Fibroblast of the aortic adventitia (primary cell): ENCODE results near the gene CERS6. TPM values are rescaled to one million over a fixed set of nuclear protein-coding genes. Genes with fewer than 3 reads are reported as not detected.

ENCODE experiments used
- DNase-seq: peaks from one replicate; pipeline ENCODE4 v3.0.0-alpha.2; 2010; ENCODE audit warnings: low read depth
- H3K4me3 ChIP-seq: 2 replicates; pipeline ENCODE4 v1.5.1; 2011; ENCODE audit warnings: low read depth, mild to moderate bottlenecking, control low read depth, low read length, moderate library complexity
- total RNA-seq: library from RNA; depleted of rRNA; stranded (reverse); fragments of >200 nt; gene quantifications from 2 replicates; pipeline ENCODE4 v1.2.3, GENCODE V29; 2012; ENCODE audit warnings: low replicate concordance
- TF ChIP-seq, protein P1 (sequence below): IDR thresholded peaks from 2 replicates; pipeline ENCODE4 v1.5.1; 2011; ENCODE audit warnings: mild to moderate bottlenecking, low read length, control low read depth, inconsistent platforms; ENCODE audit not compliant: insufficient read depth

The CERS6 gene
- total RNA-seq, 1 donor, result 14.2 TPM

DNA sequence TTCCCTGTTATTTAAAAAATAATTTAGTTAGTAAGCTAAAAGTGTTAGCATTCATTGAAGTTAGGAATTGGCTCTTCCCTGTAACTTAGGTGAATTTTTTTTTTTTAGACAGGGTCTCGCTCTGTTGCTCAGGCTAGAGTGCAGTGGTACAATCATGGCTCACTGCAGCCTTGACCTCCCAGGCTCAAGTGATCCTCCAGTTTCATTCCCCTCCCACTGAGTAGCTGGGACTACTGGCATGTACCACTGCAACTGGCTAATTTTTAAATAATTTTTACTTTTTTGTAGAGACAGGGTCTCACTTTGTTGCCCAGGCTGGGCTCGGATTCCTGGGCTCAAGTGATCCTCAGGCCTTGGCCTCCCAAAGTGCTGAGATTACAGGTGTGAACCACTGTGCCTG, 66.4 kb downstream of the CERS6 start:
- no peak for DNase-seq
- H3K4me3 ChIP-seq, result no peak overlapping the region
- TF ChIP-seq, protein P1, sequence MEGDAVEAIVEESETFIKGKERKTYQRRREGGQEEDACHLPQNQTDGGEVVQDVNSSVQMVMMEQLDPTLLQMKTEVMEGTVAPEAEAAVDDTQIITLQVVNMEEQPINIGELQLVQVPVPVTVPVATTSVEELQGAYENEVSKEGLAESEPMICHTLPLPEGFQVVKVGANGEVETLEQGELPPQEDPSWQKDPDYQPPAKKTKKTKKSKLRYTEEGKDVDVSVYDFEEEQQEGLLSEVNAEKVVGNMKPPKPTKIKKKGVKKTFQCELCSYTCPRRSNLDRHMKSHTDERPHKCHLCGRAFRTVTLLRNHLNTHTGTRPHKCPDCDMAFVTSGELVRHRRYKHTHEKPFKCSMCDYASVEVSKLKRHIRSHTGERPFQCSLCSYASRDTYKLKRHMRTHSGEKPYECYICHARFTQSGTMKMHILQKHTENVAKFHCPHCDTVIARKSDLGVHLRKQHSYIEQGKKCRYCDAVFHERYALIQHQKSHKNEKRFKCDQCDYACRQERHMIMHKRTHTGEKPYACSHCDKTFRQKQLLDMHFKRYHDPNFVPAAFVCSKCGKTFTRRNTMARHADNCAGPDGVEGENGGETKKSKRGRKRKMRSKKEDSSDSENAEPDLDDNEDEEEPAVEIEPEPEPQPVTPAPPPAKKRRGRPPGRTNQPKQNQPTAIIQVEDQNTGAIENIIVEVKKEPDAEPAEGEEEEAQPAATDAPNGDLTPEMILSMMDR, result no peak

DNA sequence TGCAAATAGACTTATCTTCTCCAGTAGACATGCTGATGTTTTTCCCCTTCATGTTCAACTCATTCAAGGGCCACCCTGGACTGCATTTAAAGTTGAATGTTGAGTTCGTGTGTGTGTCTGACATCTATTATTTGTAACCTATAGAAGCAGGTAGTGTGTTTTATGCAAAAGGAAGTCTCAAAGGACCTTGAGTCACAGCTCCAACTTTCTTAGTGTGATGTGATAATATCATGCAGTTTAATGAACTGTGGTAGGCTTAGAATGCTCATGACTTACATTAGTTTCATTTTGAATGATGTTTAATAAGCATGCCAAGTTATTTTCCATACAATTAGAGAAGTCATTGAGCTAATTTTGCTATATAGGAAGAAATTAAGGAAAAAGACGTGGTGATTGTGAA, 67.9 kb downstream of the CERS6 start:
- no peak for DNase-seq
- TF ChIP-seq, protein P1, result no peak
- no peak overlapping the region for H3K4me3 ChIP-seq

DNA sequence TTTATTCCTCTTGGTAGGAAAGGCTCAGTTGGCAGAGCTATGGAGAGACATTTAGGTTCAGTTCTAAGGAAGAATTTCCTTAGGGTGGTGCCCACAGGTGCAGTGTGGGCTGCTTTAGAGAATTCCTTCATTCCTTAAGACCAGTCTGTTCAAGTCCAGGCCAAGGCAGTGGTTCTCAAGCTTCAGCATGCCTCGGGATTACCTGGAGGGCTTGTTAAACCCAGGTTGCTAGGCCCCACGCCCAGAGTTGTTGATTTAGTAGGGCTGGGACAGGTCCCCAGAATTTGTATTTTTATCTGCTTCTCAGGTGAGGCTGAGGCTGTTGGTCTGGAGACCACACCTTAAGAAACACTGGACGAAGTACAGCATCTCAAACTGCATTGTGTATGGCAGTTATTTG, 68.9 kb downstream of the CERS6 start:
- TF ChIP-seq, protein P1, result no peak
- no peak overlapping the region for H3K4me3 ChIP-seq
- DNase-seq, result no peak

DNA sequence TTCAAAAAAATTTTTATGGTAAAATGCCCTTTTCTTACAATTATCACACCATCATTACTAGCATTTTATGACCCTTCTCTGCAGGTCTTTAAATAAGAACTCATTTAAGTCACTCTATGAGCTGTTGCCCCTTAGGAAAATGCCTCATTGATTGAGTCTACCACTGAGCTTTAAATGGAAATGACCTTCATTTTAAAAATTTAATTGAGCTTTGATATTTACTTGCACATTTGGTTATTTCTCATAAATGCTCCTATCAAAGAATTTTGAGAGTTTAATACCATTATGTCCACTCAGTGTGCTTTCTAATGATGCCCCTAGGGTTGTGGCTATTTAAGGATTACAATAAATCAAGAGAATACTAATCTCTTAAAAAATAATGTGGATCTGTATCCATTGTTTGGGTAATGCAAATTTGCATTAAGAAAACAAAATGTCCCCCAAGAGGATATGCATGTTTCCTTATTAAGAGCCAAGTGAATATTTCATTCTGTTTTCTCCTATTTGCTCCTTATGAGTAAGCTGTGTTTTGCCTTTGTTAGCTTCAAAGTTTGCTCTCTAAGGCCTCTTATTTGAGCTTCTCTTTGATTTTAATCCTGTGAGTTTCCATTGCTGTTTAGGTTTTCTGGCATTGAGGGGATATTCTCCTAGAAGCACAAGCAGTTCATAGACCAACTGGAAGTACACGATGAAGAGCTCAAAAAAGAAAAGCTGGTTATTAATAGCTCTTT, 69.8 kb downstream of the CERS6 start:
- H3K4me3 ChIP-seq, result no peak overlapping the region
- DNase-seq, result no peak
- TF ChIP-seq, protein P1, result no peak

DNA sequence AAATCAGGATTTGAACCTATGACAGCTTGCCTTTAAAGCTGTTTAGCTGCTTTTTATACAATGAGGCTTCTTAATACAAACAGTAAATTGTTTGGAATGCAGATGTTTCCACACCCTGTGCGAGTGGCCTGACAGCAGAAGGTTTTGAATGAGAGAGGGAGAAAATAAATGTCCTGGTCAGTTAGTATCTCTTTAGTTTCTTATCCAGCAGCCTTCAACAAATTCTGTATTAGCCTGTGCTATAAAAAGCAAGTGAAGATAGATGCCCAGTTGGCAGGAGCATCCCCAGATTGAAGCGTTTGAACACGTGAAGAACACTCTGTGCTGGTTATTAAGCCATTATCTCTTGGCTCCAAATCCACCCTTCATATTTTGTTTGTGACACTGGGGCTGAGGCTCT, 70.6 kb downstream of the CERS6 start:
- peak; percentile 12 for DNase-seq
- H3K4me3 ChIP-seq, result no peak overlapping the region

DNA sequence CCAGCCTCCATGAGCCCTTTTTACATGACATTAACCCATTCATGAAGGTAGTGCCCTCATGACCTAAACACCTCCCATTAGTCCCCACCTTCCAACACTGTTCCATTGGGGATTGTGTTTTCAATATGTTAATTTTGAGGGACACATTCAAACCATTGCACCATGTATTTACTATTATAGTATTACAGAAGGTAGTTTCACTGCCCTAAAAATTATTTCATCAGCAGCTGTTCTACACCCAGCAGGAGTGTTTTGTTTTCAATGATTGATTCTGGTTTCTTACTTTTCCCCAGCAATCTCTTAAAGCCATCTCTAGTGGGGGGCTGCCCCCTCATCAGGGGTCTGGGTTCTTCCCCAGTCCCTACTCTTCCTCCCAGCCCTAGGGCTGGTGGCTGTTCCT, 71.9 kb downstream of the CERS6 start:
- TF ChIP-seq, protein P1, result no peak
- peak; percentile 22 for DNase-seq
- no peak overlapping the region for H3K4me3 ChIP-seq

More for the DNA sequence above, 70.6 kb downstream of the CERS6 start:
- TF ChIP-seq, protein P1, result no peak

DNA sequence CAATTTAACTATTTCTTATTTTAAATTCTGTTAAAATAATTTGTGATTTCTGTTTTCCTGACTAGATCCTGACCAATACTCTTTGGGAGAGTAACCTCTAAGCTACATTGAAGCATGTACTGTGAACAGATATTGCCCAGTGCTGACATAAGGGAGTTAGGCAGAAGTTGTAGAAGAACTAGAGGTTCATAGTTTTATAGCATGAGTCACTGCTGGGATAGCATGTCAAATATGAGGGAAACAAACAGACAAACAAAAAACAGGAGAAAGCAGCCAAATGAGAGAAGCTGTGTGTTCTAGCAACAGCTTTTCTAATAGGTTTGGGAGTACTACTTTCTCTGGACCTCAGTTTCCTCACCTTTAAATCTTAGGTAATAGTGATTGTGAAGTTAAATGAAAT, 72.4 kb downstream of the CERS6 start:
- no peak overlapping the region for H3K4me3 ChIP-seq
- TF ChIP-seq, protein P1, result no peak
- peak; percentile 36 for DNase-seq
